ENCODE results near the gene NMD3. TPM values are rescaled to one million over a fixed set of nuclear protein-coding genes. Genes with fewer than 3 reads are reported as not detected.

The NMD3 gene
- total RNA-seq, 1 donor from 2014 or later = 51.6 TPM

DNA sequence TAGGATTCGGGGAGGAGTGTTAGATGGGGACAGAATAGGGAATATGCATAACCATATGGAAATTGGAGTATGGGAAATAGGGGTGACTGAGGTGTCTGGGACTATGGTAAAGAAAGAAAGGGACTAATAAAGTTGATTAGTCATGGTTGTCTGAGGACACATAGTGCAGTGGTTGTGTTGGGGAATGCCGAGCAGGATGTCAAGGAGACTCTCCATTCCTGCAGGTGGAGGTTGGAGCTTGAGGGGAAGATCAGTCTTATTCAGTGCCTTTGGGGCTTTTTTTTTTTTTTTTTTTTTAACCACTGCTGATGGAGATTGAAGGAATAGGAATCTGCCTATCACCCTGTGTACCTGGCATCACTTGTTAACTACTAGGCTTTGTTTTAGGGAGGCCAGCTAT, 10.8 kb downstream of the NMD3 start:
- H3K4me3 ChIP-seq = no peak overlapping the region
- peaks cover 77% of the 10 kb centered on the region for H3K36me3 ChIP-seq
- DNase-seq = no peak
- H3K27ac ChIP-seq (replicated peaks) = no peak overlapping the region
- H3K27me3 ChIP-seq (ENCODE audit: low read depth) = no peaks in the 10 kb centered on the region
- H3K4me1 ChIP-seq = peaks cover 46% of the 10 kb centered on the region
- no peaks in the 10 kb centered on the region for H3K9me3 ChIP-seq (replicated peaks)
- intact Hi-C loops (cut with micrococcal nuclease) = no loop called here
- TF ChIP-seq, protein P1, sequence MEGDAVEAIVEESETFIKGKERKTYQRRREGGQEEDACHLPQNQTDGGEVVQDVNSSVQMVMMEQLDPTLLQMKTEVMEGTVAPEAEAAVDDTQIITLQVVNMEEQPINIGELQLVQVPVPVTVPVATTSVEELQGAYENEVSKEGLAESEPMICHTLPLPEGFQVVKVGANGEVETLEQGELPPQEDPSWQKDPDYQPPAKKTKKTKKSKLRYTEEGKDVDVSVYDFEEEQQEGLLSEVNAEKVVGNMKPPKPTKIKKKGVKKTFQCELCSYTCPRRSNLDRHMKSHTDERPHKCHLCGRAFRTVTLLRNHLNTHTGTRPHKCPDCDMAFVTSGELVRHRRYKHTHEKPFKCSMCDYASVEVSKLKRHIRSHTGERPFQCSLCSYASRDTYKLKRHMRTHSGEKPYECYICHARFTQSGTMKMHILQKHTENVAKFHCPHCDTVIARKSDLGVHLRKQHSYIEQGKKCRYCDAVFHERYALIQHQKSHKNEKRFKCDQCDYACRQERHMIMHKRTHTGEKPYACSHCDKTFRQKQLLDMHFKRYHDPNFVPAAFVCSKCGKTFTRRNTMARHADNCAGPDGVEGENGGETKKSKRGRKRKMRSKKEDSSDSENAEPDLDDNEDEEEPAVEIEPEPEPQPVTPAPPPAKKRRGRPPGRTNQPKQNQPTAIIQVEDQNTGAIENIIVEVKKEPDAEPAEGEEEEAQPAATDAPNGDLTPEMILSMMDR (IDR thresholded peaks at IDR 0.05; ENCODE audit: borderline replicate concordance) = no peak

- Histone ChIP-seq H3K36me3 (peaks cover 74% of the 10 kb centered on the region), H3K4me1 (peaks cover 45% of the 10 kb centered on the region), H3K27ac (replicated peaks) (no peak overlapping the region), H3K27me3 (ENCODE audit: low read depth) (no peaks in the 10 kb centered on the region), H3K9me3 (replicated peaks) (no peaks in the 10 kb centered on the region), H3K4me3 (no peak overlapping the region)
- intact Hi-C loops (cut with micrococcal nuclease) = no loop called here
- DNase-seq = no peak
- TF ChIP-seq, protein P1 (IDR thresholded peaks at IDR 0.05; ENCODE audit: borderline replicate concordance) = no peak
These were observed 12.4 kb downstream of the NMD3 start for GRCh38 chr3:161233557-161233956.

DNA sequence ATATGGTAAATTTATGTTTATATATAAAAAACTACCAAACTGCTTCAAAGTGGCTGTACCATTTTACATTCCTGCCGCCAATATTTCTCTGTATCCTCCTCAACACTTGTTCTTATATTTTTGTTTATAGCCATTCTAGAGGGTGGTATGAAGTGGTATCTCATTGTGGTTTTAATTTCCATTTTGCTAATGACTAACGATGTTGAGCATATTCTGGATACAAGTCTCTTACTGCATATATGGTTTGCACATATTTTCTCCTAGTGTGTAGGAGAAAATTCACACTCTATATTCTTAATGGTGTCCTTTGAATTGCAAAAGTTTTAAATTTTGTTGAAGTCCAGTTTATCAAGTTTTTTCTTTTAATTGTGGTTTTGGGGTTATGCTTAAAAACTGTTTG, 15.1 kb downstream of the NMD3 start:
- DNase-seq = no peak
- Histone ChIP-seq H3K4me3 (no peak overlapping the region), H3K9me3 (replicated peaks) (no peaks in the 10 kb centered on the region), H3K4me1 (peaks cover 23% of the 10 kb centered on the region), H3K27ac (replicated peaks) (no peak overlapping the region), H3K27me3 (ENCODE audit: low read depth) (no peaks in the 10 kb centered on the region), H3K36me3 (peaks cover 78% of the 10 kb centered on the region)
- TF ChIP-seq, protein P1 (IDR thresholded peaks at IDR 0.05; ENCODE audit: borderline replicate concordance) = no peak
- intact Hi-C loops (cut with micrococcal nuclease) = no loop called here

GRCh38 chr3:161239700-161240099, 18.6 kb downstream of the NMD3 start:
- DNase-seq = no peak
- Histone ChIP-seq H3K9me3 (replicated peaks) (no peaks in the 10 kb centered on the region), H3K27ac (replicated peaks) (no peak overlapping the region), H3K27me3 (ENCODE audit: low read depth) (no peaks in the 10 kb centered on the region), H3K4me3 (no peak overlapping the region), H3K36me3 (peaks cover 93% of the 10 kb centered on the region), H3K4me1 (peaks cover 19% of the 10 kb centered on the region)
- TF ChIP-seq, protein P1 (IDR thresholded peaks at IDR 0.05; ENCODE audit: borderline replicate concordance) = no peak
- intact Hi-C loops (cut with micrococcal nuclease) = no loop called here

- DNase-seq = no peak
- H3K4me3 ChIP-seq = no peak overlapping the region
- no peaks in the 10 kb centered on the region for H3K9me3 ChIP-seq (replicated peaks)
- H3K4me1 ChIP-seq = peaks cover 19% of the 10 kb centered on the region
- intact Hi-C loops (cut with micrococcal nuclease) = no loop called here
- TF ChIP-seq, protein P1 (IDR thresholded peaks at IDR 0.05; ENCODE audit: borderline replicate concordance) = no peak
- H3K27ac ChIP-seq (replicated peaks) = no peak overlapping the region
- no peaks in the 10 kb centered on the region for H3K27me3 ChIP-seq (ENCODE audit: low read depth)
- peaks cover 98% of the 10 kb centered on the region for H3K36me3 ChIP-seq
These were observed 23.4 kb downstream of the NMD3 start for GRCh38 chr3:161244538-161244937.

DNA sequence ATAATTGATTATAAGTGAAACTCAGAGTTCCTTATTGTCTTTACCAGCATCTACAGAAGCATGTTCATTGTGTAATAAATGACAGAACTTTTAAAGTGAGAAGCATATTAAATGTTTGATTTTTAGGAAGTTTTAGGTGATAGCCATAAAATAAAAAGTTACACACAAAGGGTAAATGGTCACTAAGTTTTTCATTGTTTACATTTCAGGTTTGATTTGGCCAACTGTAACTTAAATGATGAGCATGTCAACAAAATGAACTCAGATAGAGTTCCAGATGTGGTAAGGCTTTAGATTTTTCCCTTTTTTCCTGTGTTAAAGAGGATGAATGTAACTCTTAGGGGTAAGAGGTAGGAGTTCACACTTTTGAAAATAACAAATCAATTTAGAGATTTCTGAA, 25.9 kb downstream of the NMD3 start:
- Histone ChIP-seq H3K27me3 (ENCODE audit: low read depth) (no peaks in the 10 kb centered on the region), H3K9me3 (replicated peaks) (no peaks in the 10 kb centered on the region), H3K36me3 (peaks cover 99% of the 10 kb centered on the region), H3K27ac (replicated peaks) (no peak overlapping the region), H3K4me1 (peaks cover 13% of the 10 kb centered on the region), H3K4me3 (no peak overlapping the region)
- TF ChIP-seq, protein P1 (IDR thresholded peaks at IDR 0.05; ENCODE audit: borderline replicate concordance) = no peak
- intact Hi-C loops (cut with micrococcal nuclease) = no loop called here
- DNase-seq = no peak

Measured in left ventricle myocardium inferior (tissue), 1 donor.